GM20000 (cell line): ENCODE measurements around the gene NOL4L.

Experiments used
- DNase-seq: peaks from one replicate; pipeline ENCODE4 v3.0.0; 2012; ENCODE audit warnings: low spot score
- TF ChIP-seq, protein P1 (sequence below): IDR thresholded peaks from 2 replicates; pipeline ENCODE4 v1.5.1; 2012; ENCODE audit warnings: mild to moderate bottlenecking, control low read depth; ENCODE audit errors: extremely low read depth, missing control alignments

Gene NOL4L

DNA sequence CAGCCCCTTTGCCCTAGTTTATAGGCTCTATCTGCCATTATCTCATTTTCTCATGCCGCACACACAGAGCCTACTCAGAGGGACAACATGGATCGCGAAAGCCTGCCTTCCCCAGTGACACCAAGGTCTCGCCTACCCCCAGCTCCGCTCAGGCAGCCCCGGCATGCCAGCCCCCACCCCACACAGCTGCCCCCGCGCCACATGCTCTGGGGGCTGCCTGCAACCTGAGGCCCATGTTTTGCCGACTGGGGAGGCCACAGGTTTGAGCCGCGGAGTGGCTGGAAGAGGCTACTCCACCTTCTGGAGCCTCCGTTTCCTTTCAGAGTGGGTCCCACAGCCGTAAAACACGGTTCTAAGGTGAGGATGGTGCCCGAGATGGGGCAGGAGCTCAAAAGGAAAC, 124.9 kb downstream of the NOL4L start:
- no peak for DNase-seq
- TF ChIP-seq, protein P1, sequence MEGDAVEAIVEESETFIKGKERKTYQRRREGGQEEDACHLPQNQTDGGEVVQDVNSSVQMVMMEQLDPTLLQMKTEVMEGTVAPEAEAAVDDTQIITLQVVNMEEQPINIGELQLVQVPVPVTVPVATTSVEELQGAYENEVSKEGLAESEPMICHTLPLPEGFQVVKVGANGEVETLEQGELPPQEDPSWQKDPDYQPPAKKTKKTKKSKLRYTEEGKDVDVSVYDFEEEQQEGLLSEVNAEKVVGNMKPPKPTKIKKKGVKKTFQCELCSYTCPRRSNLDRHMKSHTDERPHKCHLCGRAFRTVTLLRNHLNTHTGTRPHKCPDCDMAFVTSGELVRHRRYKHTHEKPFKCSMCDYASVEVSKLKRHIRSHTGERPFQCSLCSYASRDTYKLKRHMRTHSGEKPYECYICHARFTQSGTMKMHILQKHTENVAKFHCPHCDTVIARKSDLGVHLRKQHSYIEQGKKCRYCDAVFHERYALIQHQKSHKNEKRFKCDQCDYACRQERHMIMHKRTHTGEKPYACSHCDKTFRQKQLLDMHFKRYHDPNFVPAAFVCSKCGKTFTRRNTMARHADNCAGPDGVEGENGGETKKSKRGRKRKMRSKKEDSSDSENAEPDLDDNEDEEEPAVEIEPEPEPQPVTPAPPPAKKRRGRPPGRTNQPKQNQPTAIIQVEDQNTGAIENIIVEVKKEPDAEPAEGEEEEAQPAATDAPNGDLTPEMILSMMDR, result no peak

- TF ChIP-seq, protein P1, result no peak
- DNase-seq, result no peak
These were observed 126.3 kb downstream of the NOL4L start for GRCh38 chr20:32458837-32459220.

GRCh38 chr20:32458061-32458836, 126.9 kb downstream of the NOL4L start:
- TF ChIP-seq, protein P1, result no peak
- DNase-seq, result no peak

DNA sequence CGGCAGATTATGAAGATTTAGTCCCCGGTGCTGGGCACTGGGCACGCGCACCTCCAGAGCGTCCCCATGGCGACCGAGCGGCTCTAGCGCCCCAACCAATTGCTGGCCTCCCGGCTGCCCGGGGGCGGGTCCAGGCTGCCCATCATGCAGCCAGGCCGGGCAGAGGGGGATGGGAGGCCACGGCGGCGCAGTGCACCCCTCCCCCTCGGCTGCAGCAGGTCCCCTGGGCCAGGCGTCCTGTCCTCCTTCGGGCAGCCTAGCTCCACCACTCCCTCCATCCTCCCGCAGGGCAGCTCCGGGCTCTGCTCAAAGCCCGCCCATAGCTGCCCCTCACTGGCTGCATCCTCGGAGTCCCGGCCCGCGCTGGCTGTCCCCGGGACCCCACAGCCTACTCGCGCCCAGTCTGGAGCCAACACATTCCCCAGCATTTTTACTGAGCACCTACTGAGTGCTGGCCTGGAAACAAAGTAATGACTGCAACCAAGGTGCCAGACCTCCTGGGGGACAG, 127.6 kb downstream of the NOL4L start:
- TF ChIP-seq, protein P1, result no peak
- peak; percentile 80 for DNase-seq

- peak; percentile 90 for DNase-seq
- TF ChIP-seq, protein P1, result peak; percentile 72
These were observed 128.2 kb downstream of the NOL4L start for GRCh38 chr20:32456869-32457478.

DNA sequence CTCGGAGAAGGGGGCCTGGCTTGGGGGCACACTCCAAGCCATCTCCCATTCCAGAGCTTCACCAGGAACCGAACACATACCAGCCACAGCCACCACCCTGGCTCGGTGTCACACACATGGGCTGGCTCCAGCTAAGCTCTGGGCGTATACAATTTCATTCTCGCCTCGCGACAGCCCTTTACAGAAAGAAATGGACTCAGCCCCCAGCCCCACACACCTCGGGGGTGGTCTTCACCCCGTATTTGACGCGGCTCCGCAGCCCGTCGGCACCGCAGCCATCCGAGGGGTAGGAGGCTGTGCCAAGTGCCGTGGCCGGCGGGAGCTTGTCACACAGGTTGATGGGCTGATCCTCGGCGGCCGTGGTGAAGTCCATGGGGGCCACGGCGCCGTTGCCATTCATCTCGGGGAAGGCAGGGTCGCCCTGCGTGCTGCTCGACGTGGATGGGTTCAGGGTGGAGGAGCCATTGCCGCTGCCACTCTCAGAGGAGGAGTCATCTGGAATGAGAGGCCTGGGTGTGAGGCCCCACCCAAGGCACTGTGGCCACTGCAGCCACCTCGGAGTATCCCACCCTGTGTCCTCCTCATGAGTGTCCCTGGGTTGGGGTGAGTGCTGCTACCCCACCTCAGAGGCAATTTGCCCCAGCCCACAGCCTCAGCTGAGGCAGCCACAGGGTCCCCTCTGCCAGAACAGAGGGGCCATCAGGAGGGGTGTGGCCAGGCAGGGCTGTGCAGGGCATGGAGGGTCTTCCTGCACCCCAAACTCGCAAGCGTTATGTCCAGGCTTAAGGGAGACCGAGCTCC, 129.0 kb downstream of the NOL4L start:
- no peak for DNase-seq
- TF ChIP-seq, protein P1, result no peak
